GM12878 (cell line): ENCODE data around the gene FAM193A.

Experiments
- MAX ChIP-seq: IDR thresholded peaks from 2 replicates; pipeline ENCODE4 v1.6.1; 2012; ENCODE audit warnings: low read depth, low read length, improper control_type of control experiment
- RELA ChIP-seq: fragments of 450-650 bp; IDR thresholded peaks from 2 replicates; pipeline ENCODE4 v1.8.0; 2014; ENCODE audit warnings: borderline replicate concordance; ENCODE audit not compliant: partially characterized antibody
- TCF7 ChIP-seq: IDR thresholded peaks from 2 replicates; pipeline ENCODE4 v1.6.1; 2014; ENCODE audit warnings: antibody characterized with exemption, borderline replicate concordance
- YY1 ChIP-seq: IDR thresholded peaks from 2 replicates; pipeline ENCODE4 v1.6.1; 2011; ENCODE audit warnings: low read depth, mild to moderate bottlenecking, low read length
- TF ChIP-seq, protein P1 (sequence below), 3 experiments: IDR thresholded peaks in 2 of 3; conservative IDR thresholded peaks in 1 of 3; 2 replicates each; pipeline ENCODE4 v1.5.1; 2011; ENCODE audit warnings: low read depth in 3 of 3, low read length in 3 of 3, mild to moderate bottlenecking in 3 of 3, control low read depth in 2 of 3, moderate library complexity in 2 of 3, inconsistent platforms in 1 of 3, mixed read lengths in 1 of 3; ENCODE audit not compliant: control insufficient read depth in 2 of 3, insufficient read depth in 1 of 3; ENCODE audit errors: extremely low read depth in 1 of 3

- TF ChIP-seq, protein P1, sequence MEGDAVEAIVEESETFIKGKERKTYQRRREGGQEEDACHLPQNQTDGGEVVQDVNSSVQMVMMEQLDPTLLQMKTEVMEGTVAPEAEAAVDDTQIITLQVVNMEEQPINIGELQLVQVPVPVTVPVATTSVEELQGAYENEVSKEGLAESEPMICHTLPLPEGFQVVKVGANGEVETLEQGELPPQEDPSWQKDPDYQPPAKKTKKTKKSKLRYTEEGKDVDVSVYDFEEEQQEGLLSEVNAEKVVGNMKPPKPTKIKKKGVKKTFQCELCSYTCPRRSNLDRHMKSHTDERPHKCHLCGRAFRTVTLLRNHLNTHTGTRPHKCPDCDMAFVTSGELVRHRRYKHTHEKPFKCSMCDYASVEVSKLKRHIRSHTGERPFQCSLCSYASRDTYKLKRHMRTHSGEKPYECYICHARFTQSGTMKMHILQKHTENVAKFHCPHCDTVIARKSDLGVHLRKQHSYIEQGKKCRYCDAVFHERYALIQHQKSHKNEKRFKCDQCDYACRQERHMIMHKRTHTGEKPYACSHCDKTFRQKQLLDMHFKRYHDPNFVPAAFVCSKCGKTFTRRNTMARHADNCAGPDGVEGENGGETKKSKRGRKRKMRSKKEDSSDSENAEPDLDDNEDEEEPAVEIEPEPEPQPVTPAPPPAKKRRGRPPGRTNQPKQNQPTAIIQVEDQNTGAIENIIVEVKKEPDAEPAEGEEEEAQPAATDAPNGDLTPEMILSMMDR (IDR thresholded peaks at IDR 0.05 in 2 of 3, conservative IDR thresholded peaks at IDR 0.05 in 1 of 3; ENCODE audit: control insufficient read depth in 2 of 3, extremely low read depth in 1 of 3, insufficient read depth in 1 of 3, low read depth in 3 of 3, low read length in 3 of 3), result no peak
- no peak for TF ChIP-seq TCF7
- no peak for TF ChIP-seq RELA
- no peak for TF ChIP-seq YY1
- no peak for TF ChIP-seq MAX
Measured at GRCh38 chr4:2507855-2508254, 28.6 kb upstream of the FAM193A start.
